ENCODE measurements around the gene HMCN2.

The HMCN2 gene

DNA sequence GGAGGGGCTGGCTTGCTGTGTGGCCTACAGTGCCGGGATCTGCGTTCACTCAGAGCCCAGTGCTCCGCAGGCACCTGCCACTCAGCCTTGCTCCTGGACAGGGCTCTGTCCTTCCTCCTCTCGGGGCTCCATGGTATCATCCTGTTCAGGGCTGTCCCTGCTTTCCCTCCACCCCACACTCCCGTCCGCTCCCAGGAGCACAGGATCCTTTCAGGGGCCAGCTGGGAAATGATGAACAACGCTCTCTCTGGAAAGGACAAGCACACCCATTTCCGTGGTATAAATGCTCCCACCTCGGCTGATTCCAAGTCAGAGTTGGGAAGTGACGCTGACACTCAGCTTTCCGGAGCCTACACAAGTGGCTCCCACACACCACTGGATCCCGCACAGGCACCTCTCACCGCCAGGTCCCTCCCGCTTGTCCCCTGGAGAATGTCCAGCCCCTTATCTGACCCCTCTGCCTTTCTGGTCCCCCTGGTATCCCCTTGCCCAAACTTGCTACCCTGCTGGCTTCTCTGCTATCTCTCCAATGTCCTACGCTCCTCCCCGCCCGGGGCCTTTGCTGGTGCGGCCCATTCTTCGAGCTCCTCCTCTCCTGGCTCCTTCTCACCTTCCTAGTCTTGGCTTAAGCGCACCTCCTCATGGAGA, 21.3 kb downstream of the HMCN2 start:
- H3K4me3 ChIP-seq (ENCODE audit: low read length) = no peak overlapping the region
- no peak for DNase-seq (ENCODE audit: low read depth)
- TF ChIP-seq, protein P1, sequence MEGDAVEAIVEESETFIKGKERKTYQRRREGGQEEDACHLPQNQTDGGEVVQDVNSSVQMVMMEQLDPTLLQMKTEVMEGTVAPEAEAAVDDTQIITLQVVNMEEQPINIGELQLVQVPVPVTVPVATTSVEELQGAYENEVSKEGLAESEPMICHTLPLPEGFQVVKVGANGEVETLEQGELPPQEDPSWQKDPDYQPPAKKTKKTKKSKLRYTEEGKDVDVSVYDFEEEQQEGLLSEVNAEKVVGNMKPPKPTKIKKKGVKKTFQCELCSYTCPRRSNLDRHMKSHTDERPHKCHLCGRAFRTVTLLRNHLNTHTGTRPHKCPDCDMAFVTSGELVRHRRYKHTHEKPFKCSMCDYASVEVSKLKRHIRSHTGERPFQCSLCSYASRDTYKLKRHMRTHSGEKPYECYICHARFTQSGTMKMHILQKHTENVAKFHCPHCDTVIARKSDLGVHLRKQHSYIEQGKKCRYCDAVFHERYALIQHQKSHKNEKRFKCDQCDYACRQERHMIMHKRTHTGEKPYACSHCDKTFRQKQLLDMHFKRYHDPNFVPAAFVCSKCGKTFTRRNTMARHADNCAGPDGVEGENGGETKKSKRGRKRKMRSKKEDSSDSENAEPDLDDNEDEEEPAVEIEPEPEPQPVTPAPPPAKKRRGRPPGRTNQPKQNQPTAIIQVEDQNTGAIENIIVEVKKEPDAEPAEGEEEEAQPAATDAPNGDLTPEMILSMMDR (IDR thresholded peaks at IDR 0.05; ENCODE audit: insufficient read depth, low read depth, low read length, missing control alignments) = no peak

DNA sequence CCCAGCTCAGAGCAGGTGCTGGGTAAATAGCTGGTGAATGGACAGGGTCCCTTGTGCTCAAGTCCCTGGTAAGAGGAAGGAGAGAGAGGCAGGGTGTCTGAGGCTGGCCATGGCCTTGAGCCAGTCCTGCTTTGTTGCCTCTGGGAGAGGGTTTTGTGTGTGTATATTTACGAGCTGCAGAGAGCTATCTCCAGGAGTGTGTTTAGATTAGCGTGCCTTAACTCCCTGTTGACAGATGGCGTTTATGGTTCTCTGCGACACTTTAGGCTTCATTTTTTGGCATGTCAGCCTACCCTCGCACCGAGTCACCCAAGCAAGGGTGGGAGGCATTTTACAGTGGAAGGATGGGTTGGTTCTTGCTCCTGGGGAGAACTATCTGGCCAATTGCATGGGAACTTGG, 22.2 kb downstream of the HMCN2 start:
- TF ChIP-seq, protein P1 (IDR thresholded peaks at IDR 0.05; ENCODE audit: insufficient read depth, low read depth, low read length, missing control alignments) = no peak
- no peak overlapping the region for H3K4me3 ChIP-seq (ENCODE audit: low read length)
- no peak for DNase-seq (ENCODE audit: low read depth)

DNA sequence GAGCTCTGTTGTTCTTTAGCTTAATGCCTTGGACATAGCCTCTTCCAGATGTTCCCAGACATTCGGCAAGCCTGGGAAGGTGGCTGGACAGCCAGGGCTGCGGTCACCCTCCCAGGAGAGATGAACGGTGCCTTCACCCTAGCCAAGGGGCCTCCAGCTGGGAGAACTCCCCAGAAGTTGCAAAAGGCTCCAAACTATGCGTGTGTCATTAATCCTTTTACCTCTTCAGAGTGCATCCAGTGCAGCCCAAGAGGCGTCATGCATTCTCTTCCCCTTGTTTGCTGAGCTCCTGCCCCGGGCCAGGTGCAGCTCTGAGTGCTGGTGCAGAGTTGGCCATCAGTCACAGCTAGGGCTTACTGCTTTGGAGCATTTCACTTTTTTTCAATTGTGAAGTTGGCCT, 22.8 kb downstream of the HMCN2 start:
- TF ChIP-seq, protein P1 (IDR thresholded peaks at IDR 0.05; ENCODE audit: insufficient read depth, low read depth, low read length, missing control alignments) = no peak
- H3K4me3 ChIP-seq (ENCODE audit: low read length) = no peak overlapping the region
- DNase-seq (ENCODE audit: low read depth) = no peak

DNA sequence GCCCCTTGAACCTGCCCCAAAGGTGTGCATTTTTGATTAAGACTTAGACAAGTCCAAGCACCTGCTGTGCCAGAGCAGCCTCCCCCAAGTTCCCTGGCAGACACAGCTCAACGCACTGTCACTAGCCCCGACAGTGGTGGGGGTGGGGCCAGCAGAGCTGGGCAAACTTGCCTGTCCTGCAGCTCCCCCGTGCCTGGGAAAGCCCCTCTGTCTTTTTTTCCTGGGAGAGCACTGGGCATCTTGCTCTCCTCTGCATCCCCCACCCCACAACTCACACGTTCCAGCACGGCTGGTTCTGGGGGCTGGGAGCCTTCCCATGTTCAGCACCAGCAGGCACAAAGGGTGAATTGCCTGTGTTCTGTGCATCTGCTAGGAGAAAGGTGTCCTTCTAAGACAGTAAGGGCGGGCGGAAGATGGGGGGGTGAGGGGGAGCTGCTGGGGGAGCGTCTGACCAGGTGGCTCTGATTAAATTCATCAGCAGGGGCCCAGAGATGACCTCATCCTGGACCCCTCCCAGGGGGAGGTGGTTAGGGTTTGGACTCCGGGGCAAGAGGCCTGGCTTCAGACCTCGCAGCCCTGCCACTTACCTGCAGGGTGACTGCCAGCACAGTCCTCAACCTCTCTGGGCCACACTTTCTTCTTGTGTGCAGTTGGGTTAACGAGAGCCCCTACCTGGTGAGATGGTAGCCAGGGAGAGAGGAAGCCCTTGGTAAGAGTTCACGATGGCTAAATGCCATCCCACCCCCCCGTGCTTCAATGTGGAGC, 23.5 kb downstream of the HMCN2 start:
- TF ChIP-seq, protein P1 (IDR thresholded peaks at IDR 0.05; ENCODE audit: insufficient read depth, low read depth, low read length, missing control alignments) = no peak
- DNase-seq (ENCODE audit: low read depth) = no peak
- H3K4me3 ChIP-seq (ENCODE audit: low read length) = no peak overlapping the region

DNA sequence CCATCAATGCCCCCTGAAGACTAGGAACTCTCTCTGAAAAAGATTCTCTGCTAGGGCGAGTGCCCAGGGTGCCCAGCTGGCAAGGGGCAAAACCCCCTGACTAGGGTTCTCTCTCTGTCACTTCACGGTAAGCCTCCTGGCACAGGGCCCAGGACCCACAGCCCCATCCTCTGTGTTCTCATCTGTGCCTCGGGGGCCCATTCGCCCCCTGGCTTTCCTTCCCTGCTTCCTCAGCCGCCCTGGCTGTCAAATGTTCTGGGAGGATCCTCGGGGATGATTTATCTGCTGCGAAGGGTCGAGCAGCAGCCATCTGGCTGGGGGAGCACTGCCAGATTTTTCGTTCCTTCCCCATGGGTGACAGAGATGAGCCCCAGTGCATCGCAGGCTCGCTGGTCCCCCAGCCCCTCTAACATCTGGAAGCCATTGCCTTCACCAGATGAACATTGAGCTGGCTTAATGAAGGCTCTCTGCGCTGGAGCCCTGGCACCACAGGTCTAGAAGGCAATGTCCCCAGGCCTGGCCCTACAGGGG, 24.2 kb downstream of the HMCN2 start:
- TF ChIP-seq, protein P1 (IDR thresholded peaks at IDR 0.05; ENCODE audit: insufficient read depth, low read depth, low read length, missing control alignments) = no peak
- H3K4me3 ChIP-seq (ENCODE audit: low read length) = no peak overlapping the region
- no peak for DNase-seq (ENCODE audit: low read depth)

DNA sequence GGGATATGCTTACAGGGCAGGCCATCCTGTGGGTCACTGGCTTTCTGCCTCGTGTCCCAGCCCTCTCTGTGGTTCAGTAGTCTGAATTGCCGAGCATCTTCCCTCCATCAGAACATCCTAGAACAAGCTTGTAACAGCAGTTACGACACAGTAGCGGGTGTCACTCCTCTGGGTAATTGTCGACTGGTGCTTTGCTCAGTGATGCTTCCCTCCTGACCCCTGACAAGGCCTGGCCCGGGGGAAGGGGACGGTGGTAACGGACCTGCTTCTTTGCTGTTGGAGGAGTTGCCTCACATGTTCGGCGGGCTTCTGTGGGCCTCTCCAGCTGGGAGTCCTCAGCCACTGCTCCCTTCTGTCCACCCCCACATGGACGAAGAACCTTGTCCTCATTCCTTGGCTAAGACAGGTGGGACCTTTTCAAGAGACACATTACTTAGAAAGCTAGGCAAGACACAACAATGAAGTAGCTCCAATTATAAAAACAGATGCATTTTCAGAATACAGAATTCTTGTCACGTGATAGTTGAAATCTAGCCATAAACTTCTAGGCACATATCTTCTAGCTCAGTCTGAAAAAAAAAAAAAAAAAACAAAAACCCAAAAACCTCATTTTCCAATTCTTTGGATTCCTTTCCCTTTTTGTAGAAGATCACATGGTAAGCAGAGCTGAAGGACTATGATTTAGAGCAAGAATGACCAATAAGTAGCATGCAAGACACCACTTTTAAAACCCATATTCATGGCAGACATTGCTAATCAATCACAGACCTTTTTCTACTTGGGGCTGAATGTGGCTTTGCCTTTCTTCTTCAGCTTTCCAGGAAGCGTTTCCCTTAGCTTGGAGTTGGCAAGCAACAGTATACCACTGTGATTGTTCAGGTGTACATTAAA, 25.0 kb downstream of the HMCN2 start:
- H3K4me3 ChIP-seq (ENCODE audit: low read length) = no peak overlapping the region
- DNase-seq (ENCODE audit: low read depth) = no peak
- TF ChIP-seq, protein P1 (IDR thresholded peaks at IDR 0.05; ENCODE audit: insufficient read depth, low read depth, low read length, missing control alignments) = no peak

Data from epithelial cell of esophagus (primary cell).